Heart left ventricle (tissue), 16 donors: ENCODE results near the gene MRLN. TPM values are rescaled to one million over a fixed set of nuclear protein-coding genes. Genes with fewer than 3 reads are reported as not detected.

Source experiments
- ATAC-seq, 4 donors: fragments of 200-7000 bp; cut with Tn5 transposase; one replicate each; pipeline ENCODE4 v1.9.1; 2020 to 2022; ENCODE audit warnings: moderate library complexity in 4 of 4, mild to moderate bottlenecking in 3 of 4, moderate number of reproducible peaks in 1 of 4
- DNase-seq, 5 donors: peaks; one replicate each; pipeline ENCODE4 v3.0.0-alpha.2; 2020
- H3K27ac ChIP-seq, 12 donors: fragments of 200-600 bp; sonication (generic) in 4 of 12; one replicate each; pipeline versions ENCODE4 v1.5.0 to v1.8.0; 2016 to 2022; ENCODE audit warnings: mild to moderate bottlenecking in 2 of 12
- H3K27me3 ChIP-seq, 9 donors: fragments of 200-600 bp; sonication (generic) in 2 of 9; one replicate each; pipeline versions ENCODE4 v1.5.1 to v1.8.0; 2016 to 2022; ENCODE audit warnings: mild to moderate bottlenecking in 3 of 9
- H3K36me3 ChIP-seq, 9 donors: fragments of 200-600 bp; sonication (generic) in 2 of 9; one replicate each; pipeline versions ENCODE4 v1.5.0 to v1.8.0; 2018 to 2022; ENCODE audit warnings: mild to moderate bottlenecking in 2 of 9
- H3K4me1 ChIP-seq, 12 donors: fragments of 200-600 bp; sonication (generic) in 4 of 12; one replicate each; pipeline versions ENCODE4 v1.5.0 to v1.8.0; 2016 to 2022; ENCODE audit warnings: mild to moderate bottlenecking in 3 of 12
- H3K4me3 ChIP-seq, 12 donors: fragments of 200-600 bp; sonication (generic) in 4 of 12; one replicate each; pipeline versions ENCODE4 v1.5.0 to v1.8.0; 2017 to 2022; ENCODE audit warnings: mild to moderate bottlenecking in 9 of 12, moderate library complexity in 4 of 12
- H3K9me3 ChIP-seq, 12 donors: fragments of 200-600 bp; sonication (generic) in 4 of 12; one replicate each; pipeline versions ENCODE4 v1.5.0 to v1.8.0; 2016 to 2022; ENCODE audit warnings: mild to moderate bottlenecking in 1 of 12
- CTCF ChIP-seq, 12 donors: fragments of 200-600 bp; sonication (generic) in 4 of 12; IDR thresholded peaks; one replicate each; pipeline versions ENCODE4 v1.5.0 to v1.8.0; 2018 to 2022; ENCODE audit warnings: antibody characterized with exemption in 12 of 12, mild to moderate bottlenecking in 5 of 12
- POLR2A ChIP-seq, 2 donors: fragments of 450-650 bp; IDR thresholded peaks; one replicate each; pipeline ENCODE4 v1.6.1; 2017; ENCODE audit warnings: antibody characterized with exemption in 2 of 2, mild to moderate bottlenecking in 2 of 2, moderate library complexity in 2 of 2
- WGBS, 4 donors: extraction: QIAGEN DNeasy Blood & Tissue Kit in 2 of 4; methylation state at CpG; one replicate each; pipeline versions ENCODE4 v1.1.5 to v1.1.7; 2013 to 2018; 5-methylcytosine and 5-hydroxymethylcytosine counted together
- intact Hi-C, 10 donors: fragments of 100-400 bp; cut with DNase I; formaldehyde crosslinking; loops; one replicate each; pipeline versions ENCODE4 v1.11.1 to v1.14.2; 2022
- polyA plus RNA-seq, 2 donors: library from polyadenylated mRNA; stranded (reverse); fragments of 200-250 nt; gene quantifications; one replicate each; pipeline ENCODE4 v1.2.3, GENCODE V29; 2013
- total RNA-seq, 9 donors: library from RNA; depleted of rRNA in 2 of 9; stranded (reverse); fragments of >200 nt in 2 of 9; fragmentation: NEBNext Ultra II Directional in 3 of 9; extraction: Animal tissue kit (Norgen Biotek cat#: 25700) in 3 of 9; gene quantifications; one replicate each; pipeline versions ENCODE4 v1.1.0 to v1.2.4, GENCODE V29; 2016 to 2023
- donor health status: ischemic (EF 13 %, LVEDD 7.1; RV severe dilation, severe dysfunction).
- donor health status: healthy with polysubstance abuse.
- donor health status: DM: no; HTN: yes; CAD: no.
- donor health status: DM: no; HTN: no; CAD: no.
- donor health status: ischemic (EF 25% LVEDD 6.9; RV normal size, moderate dysfunction).
- donor health status: ischemic (EF 25% LVEDD 5.7; RV mildly dilated, moderate dysfunction).
- donor health status: healthy.
- donor health status: DM: yes; HTN: yes; CAD: no.
- donor health status: ischemic (EF 35%, LVEDD 5.7; RV mildly dilated, moderate dysfunction).
- donor health status: nonischemic (EF 11% LVEDD 7.7; RV severe dilation, severe dysfunction).
- donor health status: DM: yes; HTN: yes; CAD: no.
- donor health status: PGD.
- donor health status: ischemic (EF 29% LVEDD 5.4; RV normal size, mild dysfunction).
- donor health status: nonischemic (EF 23%, LVEDD 6.1; RV moderate dilation, normal function).

The MRLN gene
- total and polyA plus RNA-seq, 11 donors: 2.2 TPM; not detected in 10

- H3K4me3 ChIP-seq: no peak overlapping the region
- no peak overlapping the region for H3K27ac ChIP-seq
- intact Hi-C loops: no loop called here
- H3K27me3 ChIP-seq: no peaks in the 10 kb centered on the region
- TF ChIP-seq CTCF (IDR thresholded peaks at IDR 0.05) (no peak), POLR2A (IDR thresholded peaks at IDR 0.05) (no peak)
- ATAC-seq (no peak), DNase-seq (no peak)
- no peaks in the 10 kb centered on the region for H3K9me3 ChIP-seq
- WGBS, 4 donors: 89 to 94% (median 90%) methylated on average over 2 of the region's 2 CpGs
- no peaks in the 10 kb centered on the region for H3K4me1 ChIP-seq
- no peaks in the 10 kb centered on the region for H3K36me3 ChIP-seq
Measured at GRCh38 chr10:59692113-59692512, 61.1 kb downstream of the MRLN start.

- no peak overlapping the region for H3K4me3 ChIP-seq
- H3K9me3 ChIP-seq: no peaks in the 10 kb centered on the region
- DNase-seq (no peak), ATAC-seq (no peak)
- no peaks in the 10 kb centered on the region for H3K4me1 ChIP-seq
- intact Hi-C loops: no loop called here
- H3K27ac ChIP-seq: no peak overlapping the region
- H3K27me3 ChIP-seq: no peaks in the 10 kb centered on the region
- H3K36me3 ChIP-seq: no peaks in the 10 kb centered on the region
- 48 to 75% (median 69%) methylated on average over 5 of the region's 5 CpGs for WGBS, 4 donors
- no peak for TF ChIP-seq CTCF (IDR thresholded peaks at IDR 0.05)
- TF ChIP-seq POLR2A (IDR thresholded peaks at IDR 0.05): no peak
Measured at GRCh38 chr10:59688921-59689351, 64.3 kb downstream of the MRLN start.

GRCh38 chr10:59687657-59688056, 65.6 kb downstream of the MRLN start:
- no peak for TF ChIP-seq CTCF (IDR thresholded peaks at IDR 0.05)
- TF ChIP-seq POLR2A (IDR thresholded peaks at IDR 0.05): no peak
- Histone ChIP-seq H3K4me3 (no peak overlapping the region), H3K4me1 (no peaks in the 10 kb centered on the region), H3K9me3 (no peaks in the 10 kb centered on the region), H3K27me3 (no peaks in the 10 kb centered on the region), H3K27ac (no peak overlapping the region), H3K36me3 (no peaks in the 10 kb centered on the region)
- WGBS, 4 donors: 85 to 98% (median 86%) methylated on average over 1 of the region's 1 CpG
- ATAC-seq (no peak), DNase-seq (no peak)
- intact Hi-C loops: no loop called here

Other genes with a start within 250 kb of the MRLN start
- 1 to 10 TPM in 4 of 9 donors, under 1 TPM in 5; 0.23 to 3.0 (median 0.83) TPM for gene SLC16A9, start 43.6 kb downstream of the MRLN start, total RNA-seq
- under 1 TPM; 0.07 to 0.34 TPM for gene SLC16A9, start 43.6 kb downstream of the MRLN start, polyA plus RNA-seq
- gene CCDC6, start 153.1 kb upstream of the MRLN start, total RNA-seq: 10 to 100 TPM; 13.8 to 47.1 (median 20.2) TPM
- 10 to 100 TPM in 1 of 2 donors, 1 to 10 TPM in 1; 3.7 to 17.3 TPM for gene CCDC6, start 153.1 kb upstream of the MRLN start, polyA plus RNA-seq